Panc1 (cell line): ENCODE data around the gene SPATA24. TPM values are rescaled to one million over a fixed set of nuclear protein-coding genes. Genes with fewer than 3 reads are reported as not detected.

Experiments used
- ATAC-seq: fragments of 200-7000 bp; cut with Tn5 transposase; 2 replicates; pipeline ENCODE4 v1.9.1; 2020; ENCODE audit warnings: mild to moderate bottlenecking, moderate library complexity
- BruUV-seq: library from RNA; stranded (reverse); fragments of 400-500 nt; replicated peaks from 2 replicates; lab custom pipeline; 2021; lab: Mats Ljungman, UMichigan
- CTCF ChIA-PET: fragments of 300-600 bp; sonication (Branson Sonifier 250); formaldehyde crosslinking; loops from one replicate; lab custom pipeline; 2022; ENCODE audit warnings: antibody characterized with exemption; lab: Charles Lee
- POLR2A ChIA-PET: fragments of 300-600 bp; sonication (Branson Sonifier 250); formaldehyde crosslinking; loops from one replicate; lab custom pipeline; 2022; ENCODE audit warnings: antibody characterized with exemption; lab: Charles Lee
- DNase-seq: peaks from one replicate; pipeline ENCODE4 v3.0.0-alpha.2; 2010; ENCODE audit warnings: low read depth, low spot score
- H3K27ac ChIP-seq: 2 replicates; pipeline ENCODE4 v1.5.1; 2011; ENCODE audit warnings: mild to moderate bottlenecking, low read length, inconsistent platforms
- H3K27me3 ChIP-seq: fragments of 200-500 bp; sonication (Bioruptor generic); 2 replicates; pipeline ENCODE4 v1.6.0; 2014; ENCODE audit warnings: low read length, inconsistent platforms; ENCODE audit not compliant: control insufficient read depth, insufficient read depth
- H3K36me3 ChIP-seq: fragments of 200-500 bp; sonication (Bioruptor generic); 2 replicates; pipeline ENCODE4 v1.5.1; 2014; ENCODE audit warnings: inconsistent platforms, mild to moderate bottlenecking, low read length, moderate library complexity; ENCODE audit not compliant: control insufficient read depth, insufficient read depth
- H3K4me1 ChIP-seq: 2 replicates; pipeline ENCODE4 v1.5.1; 2011; ENCODE audit warnings: inconsistent platforms, mild to moderate bottlenecking, low read length, moderate library complexity; ENCODE audit not compliant: control insufficient read depth, insufficient read depth
- H3K4me3 ChIP-seq, 2 experiments: 2 replicates each; pipeline ENCODE4 v1.5.1; 2011 to 2012; ENCODE audit warnings: low read depth in 2 of 2, low read length in 2 of 2, mild to moderate bottlenecking in 2 of 2, inconsistent platforms in 1 of 2, moderate library complexity in 1 of 2
- H3K9me3 ChIP-seq: fragments of 200-500 bp; sonication (Bioruptor generic); 2 replicates; pipeline ENCODE4 v1.5.1; 2014; ENCODE audit warnings: low read depth, mild to moderate bottlenecking, inconsistent platforms, low read length, moderate library complexity; ENCODE audit not compliant: control insufficient read depth, insufficient read depth
- CTCF ChIP-seq: fragments of 450-650 bp; IDR thresholded peaks from 2 replicates; pipeline ENCODE4 v1.5.1; 2017; ENCODE audit warnings: mild to moderate bottlenecking
- POLR2AphosphoS5 ChIP-seq: IDR thresholded peaks from 2 replicates; pipeline ENCODE4 v1.6.1; 2012; ENCODE audit warnings: mild to moderate bottlenecking, low read depth, low read length, moderate library complexity
- SIN3A ChIP-seq: IDR thresholded peaks from 2 replicates; pipeline ENCODE4 v1.6.1; 2012; ENCODE audit warnings: low read depth, mild to moderate bottlenecking, low read length, moderate library complexity, borderline replicate concordance; ENCODE audit not compliant: insufficient read depth
- TCF7L2 ChIP-seq: IDR thresholded peaks from 2 replicates; pipeline ENCODE4 v1.6.1; 2011; ENCODE audit warnings: mild to moderate bottlenecking, low read depth, low read length, inconsistent platforms
- in situ Hi-C: cut with HindIII; loops from 2 replicates; pipeline ENCODE4 v1.10.0; 2016; ENCODE audit warnings: low sequenced_read_pairs, low pct_unique_long_range_greater_than_20kb
- intact Hi-C: fragments of 100-400 bp; cut with micrococcal nuclease; formaldehyde crosslinking; loops from one replicate; pipeline ENCODE4 v1.10.0; 2022; ENCODE audit not compliant: unreplicated experiment
- total RNA-seq: library from RNA; stranded (reverse); gene quantifications from one replicate; pipeline ENCODE4 v1.2.1, GENCODE V29; 2021; ENCODE audit not compliant: unreplicated experiment
- TF ChIP-seq, protein P1 (sequence below), 2 experiments: IDR thresholded peaks; 2 replicates each; pipeline ENCODE4 v1.6.1; 2011 to 2012; ENCODE audit warnings: low read depth in 2 of 2, control low read depth in 1 of 2, low read length in 1 of 2, mild to moderate bottlenecking in 1 of 2, moderate library complexity in 1 of 2; ENCODE audit not compliant: insufficient read depth in 1 of 2

Gene SPATA24
- total RNA-seq, 1 experiment from 2014 or later: 5.5 TPM

DNA sequence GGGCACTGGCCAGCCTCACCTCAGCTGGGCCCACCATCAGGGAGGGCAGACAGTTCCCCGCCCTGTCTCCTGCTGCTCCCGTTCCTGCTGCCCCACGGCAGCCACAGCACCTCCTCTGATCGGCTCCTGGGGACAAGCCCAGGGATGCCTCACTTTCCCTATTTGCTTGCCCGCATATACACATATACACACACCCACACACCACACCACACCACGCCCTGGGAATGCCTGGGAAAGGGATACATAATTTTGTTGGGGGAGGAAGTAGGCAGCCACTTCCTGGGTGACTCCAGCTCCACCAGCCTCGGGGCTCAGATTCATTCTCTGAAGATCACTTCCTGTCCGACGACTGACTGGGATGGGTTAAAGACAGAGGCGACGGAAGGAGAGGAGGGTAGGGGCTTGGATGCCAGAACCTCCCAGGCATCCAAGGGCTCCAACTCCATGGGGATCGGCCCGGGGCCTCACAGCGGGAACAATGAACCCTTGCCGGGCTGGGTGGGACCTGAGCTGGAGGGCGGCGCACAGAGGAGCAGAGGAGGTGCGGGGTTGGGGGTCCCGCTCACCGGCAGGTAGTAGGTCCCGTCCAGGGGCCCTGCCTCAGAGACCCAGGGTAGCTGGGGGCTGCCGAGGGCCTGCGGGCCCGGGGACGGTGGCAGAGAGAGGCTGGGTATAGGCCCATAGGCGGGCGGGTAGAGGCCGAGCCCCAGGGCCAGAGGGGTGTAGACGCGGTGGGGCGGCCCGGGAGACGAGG is 12.1 kb downstream of the SPATA24 start:
- ChIA-PET POLR2A (interaction anchor here (0.6 to 1.6 kb wide), 2 partner anchors 50 to 491 kb away, joined by 4 to 10 read pairs; no protein-coding TSS in a partner anchor), CTCF (no interaction called here)
- peaks cover 2% of the 10 kb centered on the region; the same call in 1 of the 2 replicates for H3K36me3 ChIP-seq
- intact Hi-C loops (loop anchor here (10.0 kb wide), 1 partner anchor 107 kb away; no protein-coding TSS in a partner anchor), in situ Hi-C loops (no loop called here)
- DNase-seq: no peak
- TSS peak; percentile 73 for BruUV-seq
- H3K4me3 ChIP-seq: peak overlapping the region; percentile 62 to 75
- H3K27ac ChIP-seq: peak overlapping the region; percentile 92
- peak; percentile 57 for ATAC-seq
- H3K27me3 ChIP-seq: no peaks in the 10 kb centered on the region
- H3K9me3 ChIP-seq: no peaks in the 10 kb centered on the region
- peaks cover 27% of the 10 kb centered on the region for H3K4me1 ChIP-seq
- TF ChIP-seq POLR2AphosphoS5 (0 out of 2 replicates have a peak, but pooled peaks have one; percentile 23), SIN3A (0 out of 2 replicates have a peak, but pooled peaks have one; percentile 15), CTCF (no peak)

GRCh38 chr5:139390639-139391569 is 13.0 kb downstream of the SPATA24 start:
- DNase-seq: no peak
- no peak for ATAC-seq
- intact Hi-C loops (loop anchor here (10.0 kb wide), 1 partner anchor 106 kb away; no protein-coding TSS in a partner anchor), in situ Hi-C loops (no loop called here)
- Histone ChIP-seq H3K4me3 (peak overlapping the region; percentile 62 to 75), H3K27me3 (no peaks in the 10 kb centered on the region), H3K27ac (peak overlapping the region; percentile 92), H3K36me3 (peaks cover 2% of the 10 kb centered on the region; the same call in 1 of the 2 replicates), H3K4me1 (peaks cover 25% of the 10 kb centered on the region), H3K9me3 (no peaks in the 10 kb centered on the region)
- ChIA-PET CTCF (no interaction called here), POLR2A (interaction anchor here (0.6 to 1.6 kb wide), 2 partner anchors 49 to 490 kb away, joined by 4 to 10 read pairs; no protein-coding TSS in a partner anchor)
- TF ChIP-seq TCF7L2 (no peak), POLR2AphosphoS5 (no peak), CTCF (no peak), SIN3A (no peak)
- TF ChIP-seq, protein P1, sequence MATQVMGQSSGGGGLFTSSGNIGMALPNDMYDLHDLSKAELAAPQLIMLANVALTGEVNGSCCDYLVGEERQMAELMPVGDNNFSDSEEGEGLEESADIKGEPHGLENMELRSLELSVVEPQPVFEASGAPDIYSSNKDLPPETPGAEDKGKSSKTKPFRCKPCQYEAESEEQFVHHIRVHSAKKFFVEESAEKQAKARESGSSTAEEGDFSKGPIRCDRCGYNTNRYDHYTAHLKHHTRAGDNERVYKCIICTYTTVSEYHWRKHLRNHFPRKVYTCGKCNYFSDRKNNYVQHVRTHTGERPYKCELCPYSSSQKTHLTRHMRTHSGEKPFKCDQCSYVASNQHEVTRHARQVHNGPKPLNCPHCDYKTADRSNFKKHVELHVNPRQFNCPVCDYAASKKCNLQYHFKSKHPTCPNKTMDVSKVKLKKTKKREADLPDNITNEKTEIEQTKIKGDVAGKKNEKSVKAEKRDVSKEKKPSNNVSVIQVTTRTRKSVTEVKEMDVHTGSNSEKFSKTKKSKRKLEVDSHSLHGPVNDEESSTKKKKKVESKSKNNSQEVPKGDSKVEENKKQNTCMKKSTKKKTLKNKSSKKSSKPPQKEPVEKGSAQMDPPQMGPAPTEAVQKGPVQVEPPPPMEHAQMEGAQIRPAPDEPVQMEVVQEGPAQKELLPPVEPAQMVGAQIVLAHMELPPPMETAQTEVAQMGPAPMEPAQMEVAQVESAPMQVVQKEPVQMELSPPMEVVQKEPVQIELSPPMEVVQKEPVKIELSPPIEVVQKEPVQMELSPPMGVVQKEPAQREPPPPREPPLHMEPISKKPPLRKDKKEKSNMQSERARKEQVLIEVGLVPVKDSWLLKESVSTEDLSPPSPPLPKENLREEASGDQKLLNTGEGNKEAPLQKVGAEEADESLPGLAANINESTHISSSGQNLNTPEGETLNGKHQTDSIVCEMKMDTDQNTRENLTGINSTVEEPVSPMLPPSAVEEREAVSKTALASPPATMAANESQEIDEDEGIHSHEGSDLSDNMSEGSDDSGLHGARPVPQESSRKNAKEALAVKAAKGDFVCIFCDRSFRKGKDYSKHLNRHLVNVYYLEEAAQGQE (IDR thresholded peaks at IDR 0.05; ENCODE audit: insufficient read depth in 1 of 2, low read depth in 2 of 2, low read length in 1 of 2): no peak
- BruUV-seq: no TSS peak
